ENCODE measurements around the gene MAP2K5. TPM values are rescaled to one million over a fixed set of nuclear protein-coding genes. Genes with fewer than 3 reads are reported as not detected.

Gene MAP2K5
- total and polyA plus RNA-seq, 8 donors, result 1.8 to 94.6 (median 11.1) TPM

- H3K4me1 ChIP-seq, result peaks cover 0 to 5% (median 0%) of the 10 kb centered on the region in 4 donors
- DNase-seq, result no peak
- TF ChIP-seq POLR2A (IDR thresholded peaks at IDR 0.05), result no peak
- TF ChIP-seq POLR2AphosphoS5 (IDR thresholded peaks at IDR 0.05), result no peak
- TF ChIP-seq EP300 (IDR thresholded peaks at IDR 0.05), result no peak
- TF ChIP-seq CTCF (IDR thresholded peaks at IDR 0.05), result no peak
- no peaks in the 10 kb centered on the region for H3K36me3 ChIP-seq
- no peaks in the 10 kb centered on the region for H3K9me3 ChIP-seq
- WGBS, 5 donors, result 94 to 96% (median 96%) methylated on average over 4 of the region's 4 CpGs
- H3K4me3 ChIP-seq, result no peak overlapping the region
- H3K27me3 ChIP-seq, result no peaks in the 10 kb centered on the region
- intact Hi-C loops (cut with DNase I; ENCODE audit: low total_unique reads), result no loop called here
- H3K27ac ChIP-seq, result no peak overlapping the region
Observed at GRCh38 chr15:67724691-67725375, 182.3 kb downstream of the MAP2K5 start.

DNA sequence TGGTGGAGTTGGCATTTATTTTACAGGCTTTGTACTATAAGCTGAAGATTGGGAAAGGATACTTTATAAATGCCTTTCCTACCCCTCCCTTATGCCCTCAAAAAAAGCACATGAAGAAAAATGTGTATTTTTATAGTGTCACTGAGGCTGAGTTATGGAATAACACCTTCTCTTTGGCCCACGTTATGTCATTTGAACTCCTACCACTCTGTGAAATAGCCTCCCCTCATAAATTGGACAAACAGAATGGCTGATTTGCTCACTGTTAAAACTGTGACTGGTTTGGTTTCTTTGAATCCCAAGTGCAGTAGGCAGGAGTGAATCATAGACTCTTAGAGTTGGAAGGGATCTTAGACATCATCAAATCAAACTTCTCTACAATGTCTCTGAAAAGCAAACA is 187.6 kb downstream of the MAP2K5 start:
- no peaks in the 10 kb centered on the region for H3K27me3 ChIP-seq
- intact Hi-C loops (cut with DNase I; ENCODE audit: low total_unique reads), result no loop called here
- no peak for DNase-seq
- no peak overlapping the region for H3K4me3 ChIP-seq
- no peak for TF ChIP-seq POLR2A (IDR thresholded peaks at IDR 0.05)
- TF ChIP-seq CTCF (IDR thresholded peaks at IDR 0.05), result no peak
- TF ChIP-seq POLR2AphosphoS5 (IDR thresholded peaks at IDR 0.05), result no peak
- no peak for TF ChIP-seq EP300 (IDR thresholded peaks at IDR 0.05)
- no peaks in the 10 kb centered on the region for H3K9me3 ChIP-seq
- H3K4me1 ChIP-seq, result peaks cover 0 to 17% (median 4%) of the 10 kb centered on the region in 4 donors
- WGBS, 5 donors, result 90 to 100% (median 98%) methylated on average over 1 of the region's 1 CpG
- no peaks in the 10 kb centered on the region for H3K36me3 ChIP-seq
- H3K27ac ChIP-seq, result no peak overlapping the region

GRCh38 chr15:67731112-67731721 is 188.7 kb downstream of the MAP2K5 start:
- no peaks in the 10 kb centered on the region for H3K9me3 ChIP-seq
- H3K27ac ChIP-seq, result no peak overlapping the region
- 25 to 61% (median 46%) methylated on average over 2 of the region's 2 CpGs for WGBS, 5 donors
- intact Hi-C loops (cut with DNase I; ENCODE audit: low total_unique reads), result no loop called here
- H3K4me3 ChIP-seq, result no peak overlapping the region
- H3K36me3 ChIP-seq, result no peaks in the 10 kb centered on the region
- no peak for TF ChIP-seq POLR2A (IDR thresholded peaks at IDR 0.05)
- TF ChIP-seq CTCF (IDR thresholded peaks at IDR 0.05), result no peak
- TF ChIP-seq EP300 (IDR thresholded peaks at IDR 0.05), result no peak
- no peak for TF ChIP-seq POLR2AphosphoS5 (IDR thresholded peaks at IDR 0.05)
- H3K27me3 ChIP-seq, result no peaks in the 10 kb centered on the region
- no peak for DNase-seq
- H3K4me1 ChIP-seq, result peaks cover 0 to 17% (median 7%) of the 10 kb centered on the region in 4 donors

GRCh38 chr15:67732164-67732563 is 189.7 kb downstream of the MAP2K5 start:
- peaks cover 0 to 17% (median 7%) of the 10 kb centered on the region in 4 donors for H3K4me1 ChIP-seq
- intact Hi-C loops (cut with DNase I; ENCODE audit: low total_unique reads), result no loop called here
- TF ChIP-seq EP300 (IDR thresholded peaks at IDR 0.05) (no peak), POLR2A (IDR thresholded peaks at IDR 0.05) (no peak), CTCF (IDR thresholded peaks at IDR 0.05) (no peak), POLR2AphosphoS5 (IDR thresholded peaks at IDR 0.05) (no peak)
- no peak for DNase-seq
- no peak overlapping the region for H3K27ac ChIP-seq
- H3K4me3 ChIP-seq, result no peak overlapping the region
- H3K36me3 ChIP-seq, result no peaks in the 10 kb centered on the region
- no peaks in the 10 kb centered on the region for H3K9me3 ChIP-seq
- no peaks in the 10 kb centered on the region for H3K27me3 ChIP-seq
